NCI-H2227 treated with DMSO at 0.1 percent for 48 hours (cell line): ENCODE data around the gene EFCAB8.
A peak's percentile ranks its signal among the peaks of the same experiment; 100 is the strongest.
"Not testable (repeated sequence)": the region's sequence is repeated elsewhere in the genome, so short reads cannot be mapped to it uniquely, and the experiment has no call there.

Experiments
- DNase-seq: peaks from one replicate; lab custom pipeline; 2025; lab: John Stamatoyannopoulos, UW

Gene EFCAB8

GRCh38 chr20:32957459-32957858 lies 98.7 kb downstream of the EFCAB8 start:
- no peak for DNase-seq

- DNase-seq: no peak
Observed at GRCh38 chr20:32958574-32958973, 99.9 kb downstream of the EFCAB8 start.

- no peak for DNase-seq
Observed at GRCh38 chr20:32959351-32960221, 100.9 kb downstream of the EFCAB8 start.

GRCh38 chr20:32960222-32960518 lies 101.4 kb downstream of the EFCAB8 start:
- no peak for DNase-seq

GRCh38 chr20:32960849-32961731 lies 102.4 kb downstream of the EFCAB8 start:
- no peak for DNase-seq

GRCh38 chr20:32962053-32962452 lies 103.3 kb downstream of the EFCAB8 start:
- no peak for DNase-seq

- not testable (repeated sequence) for DNase-seq
Observed at GRCh38 chr20:32962646-32963045, 103.9 kb downstream of the EFCAB8 start.

- DNase-seq: no peak
Observed at GRCh38 chr20:32963176-32963575, 104.5 kb downstream of the EFCAB8 start.

- no peak for DNase-seq
Observed at GRCh38 chr20:32964575-32964974, 105.9 kb downstream of the EFCAB8 start.

- DNase-seq: no peak
Observed at GRCh38 chr20:32965115-32965514, 106.4 kb downstream of the EFCAB8 start.

- no peak for DNase-seq
Observed at GRCh38 chr20:32965581-32966373, 107.1 kb downstream of the EFCAB8 start.

- no peak for DNase-seq
Observed at GRCh38 chr20:32966382-32966781, 107.7 kb downstream of the EFCAB8 start.

- DNase-seq: no peak
Observed at GRCh38 chr20:32966881-32967781, 108.4 kb downstream of the EFCAB8 start.

- no peak for DNase-seq
Observed at GRCh38 chr20:32967961-32968457, 109.3 kb downstream of the EFCAB8 start.

- DNase-seq: no peak
Observed at GRCh38 chr20:32968478-32969241, 109.9 kb downstream of the EFCAB8 start.

- no peak for DNase-seq
Observed at GRCh38 chr20:32969356-32970114, 110.8 kb downstream of the EFCAB8 start.

GRCh38 chr20:32970115-32970972 lies 111.6 kb downstream of the EFCAB8 start:
- no peak for DNase-seq

GRCh38 chr20:32970973-32971300 lies 112.2 kb downstream of the EFCAB8 start:
- DNase-seq: no peak

GRCh38 chr20:32971703-32972161 lies 113.0 kb downstream of the EFCAB8 start:
- DNase-seq: peak; percentile 24
